ENCODE measurements around the gene NVL.

DNA sequence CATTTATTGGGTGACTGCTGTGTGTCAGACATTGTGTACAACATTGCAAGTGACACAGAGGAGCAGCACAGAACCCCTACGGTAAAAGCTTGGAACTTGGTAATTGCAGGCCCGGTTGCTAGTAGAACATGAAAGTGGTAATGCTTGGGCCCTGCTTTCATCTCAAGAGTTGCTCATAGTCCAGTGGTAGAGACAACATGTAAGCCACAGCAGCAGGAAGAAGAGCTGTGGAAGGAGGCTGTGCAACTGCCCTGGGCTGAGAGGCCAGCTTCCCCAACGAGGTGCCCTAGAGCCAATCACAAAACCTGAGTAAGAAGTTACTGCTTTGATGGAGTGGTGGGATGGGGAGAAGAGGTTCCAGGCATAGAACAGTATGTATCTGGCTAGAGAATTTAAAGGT, 45.1 kb upstream of the NVL start:
- TF ChIP-seq POLR2A (IDR thresholded peaks at IDR 0.05; ENCODE audit: low read depth, low read length) (no peak), SMC3 (IDR thresholded peaks at IDR 0.05; ENCODE audit: low read depth, low read length) (no peak), BHLHE40 (IDR thresholded peaks at IDR 0.05; ENCODE audit: low read depth, low read length) (no peak), RFX5 (IDR thresholded peaks at IDR 0.05; ENCODE audit: low read depth, low read length) (no peak), MAFK (IDR thresholded peaks at IDR 0.05; ENCODE audit: low read depth, low read length) (no peak), CHD1 (IDR thresholded peaks at IDR 0.05; ENCODE audit: low read depth, low read length) (no peak), RCOR1 (IDR thresholded peaks at IDR 0.05; ENCODE audit: insufficient replicate concordance, low read length) (no peak), RAD21 (IDR thresholded peaks at IDR 0.05; ENCODE audit: low read length) (no peak), FOS (IDR thresholded peaks at IDR 0.05; ENCODE audit: low read depth, low read length) (no peak), NFE2L2 (IDR thresholded peaks at IDR 0.05; ENCODE audit: low read depth, low read length) (no peak)
- TF ChIP-seq, protein P1, sequence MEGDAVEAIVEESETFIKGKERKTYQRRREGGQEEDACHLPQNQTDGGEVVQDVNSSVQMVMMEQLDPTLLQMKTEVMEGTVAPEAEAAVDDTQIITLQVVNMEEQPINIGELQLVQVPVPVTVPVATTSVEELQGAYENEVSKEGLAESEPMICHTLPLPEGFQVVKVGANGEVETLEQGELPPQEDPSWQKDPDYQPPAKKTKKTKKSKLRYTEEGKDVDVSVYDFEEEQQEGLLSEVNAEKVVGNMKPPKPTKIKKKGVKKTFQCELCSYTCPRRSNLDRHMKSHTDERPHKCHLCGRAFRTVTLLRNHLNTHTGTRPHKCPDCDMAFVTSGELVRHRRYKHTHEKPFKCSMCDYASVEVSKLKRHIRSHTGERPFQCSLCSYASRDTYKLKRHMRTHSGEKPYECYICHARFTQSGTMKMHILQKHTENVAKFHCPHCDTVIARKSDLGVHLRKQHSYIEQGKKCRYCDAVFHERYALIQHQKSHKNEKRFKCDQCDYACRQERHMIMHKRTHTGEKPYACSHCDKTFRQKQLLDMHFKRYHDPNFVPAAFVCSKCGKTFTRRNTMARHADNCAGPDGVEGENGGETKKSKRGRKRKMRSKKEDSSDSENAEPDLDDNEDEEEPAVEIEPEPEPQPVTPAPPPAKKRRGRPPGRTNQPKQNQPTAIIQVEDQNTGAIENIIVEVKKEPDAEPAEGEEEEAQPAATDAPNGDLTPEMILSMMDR (conservative IDR thresholded peaks at IDR 0.05; ENCODE audit: low read depth, low read length): no peak
- TF ChIP-seq, protein P2, sequence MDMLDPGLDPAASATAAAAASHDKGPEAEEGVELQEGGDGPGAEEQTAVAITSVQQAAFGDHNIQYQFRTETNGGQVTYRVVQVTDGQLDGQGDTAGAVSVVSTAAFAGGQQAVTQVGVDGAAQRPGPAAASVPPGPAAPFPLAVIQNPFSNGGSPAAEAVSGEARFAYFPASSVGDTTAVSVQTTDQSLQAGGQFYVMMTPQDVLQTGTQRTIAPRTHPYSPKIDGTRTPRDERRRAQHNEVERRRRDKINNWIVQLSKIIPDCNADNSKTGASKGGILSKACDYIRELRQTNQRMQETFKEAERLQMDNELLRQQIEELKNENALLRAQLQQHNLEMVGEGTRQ (IDR thresholded peaks at IDR 0.05; ENCODE audit: low read depth, low read length): no peak
- TF ChIP-seq, protein P3, sequence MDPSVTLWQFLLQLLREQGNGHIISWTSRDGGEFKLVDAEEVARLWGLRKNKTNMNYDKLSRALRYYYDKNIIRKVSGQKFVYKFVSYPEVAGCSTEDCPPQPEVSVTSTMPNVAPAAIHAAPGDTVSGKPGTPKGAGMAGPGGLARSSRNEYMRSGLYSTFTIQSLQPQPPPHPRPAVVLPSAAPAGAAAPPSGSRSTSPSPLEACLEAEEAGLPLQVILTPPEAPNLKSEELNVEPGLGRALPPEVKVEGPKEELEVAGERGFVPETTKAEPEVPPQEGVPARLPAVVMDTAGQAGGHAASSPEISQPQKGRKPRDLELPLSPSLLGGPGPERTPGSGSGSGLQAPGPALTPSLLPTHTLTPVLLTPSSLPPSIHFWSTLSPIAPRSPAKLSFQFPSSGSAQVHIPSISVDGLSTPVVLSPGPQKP (IDR thresholded peaks at IDR 0.05; ENCODE audit: borderline replicate concordance, low read depth, low read length): no peak

All from IMR-90 (cell line).